NCI-H2227 (cell line): ENCODE measurements around the gene MYADML2.

ENCODE experiments used
- DNase-seq: peaks from one replicate; lab custom pipeline; 2025; ENCODE audit not compliant: unreplicated experiment; lab: John Stamatoyannopoulos, UW

The MYADML2 gene

DNA sequence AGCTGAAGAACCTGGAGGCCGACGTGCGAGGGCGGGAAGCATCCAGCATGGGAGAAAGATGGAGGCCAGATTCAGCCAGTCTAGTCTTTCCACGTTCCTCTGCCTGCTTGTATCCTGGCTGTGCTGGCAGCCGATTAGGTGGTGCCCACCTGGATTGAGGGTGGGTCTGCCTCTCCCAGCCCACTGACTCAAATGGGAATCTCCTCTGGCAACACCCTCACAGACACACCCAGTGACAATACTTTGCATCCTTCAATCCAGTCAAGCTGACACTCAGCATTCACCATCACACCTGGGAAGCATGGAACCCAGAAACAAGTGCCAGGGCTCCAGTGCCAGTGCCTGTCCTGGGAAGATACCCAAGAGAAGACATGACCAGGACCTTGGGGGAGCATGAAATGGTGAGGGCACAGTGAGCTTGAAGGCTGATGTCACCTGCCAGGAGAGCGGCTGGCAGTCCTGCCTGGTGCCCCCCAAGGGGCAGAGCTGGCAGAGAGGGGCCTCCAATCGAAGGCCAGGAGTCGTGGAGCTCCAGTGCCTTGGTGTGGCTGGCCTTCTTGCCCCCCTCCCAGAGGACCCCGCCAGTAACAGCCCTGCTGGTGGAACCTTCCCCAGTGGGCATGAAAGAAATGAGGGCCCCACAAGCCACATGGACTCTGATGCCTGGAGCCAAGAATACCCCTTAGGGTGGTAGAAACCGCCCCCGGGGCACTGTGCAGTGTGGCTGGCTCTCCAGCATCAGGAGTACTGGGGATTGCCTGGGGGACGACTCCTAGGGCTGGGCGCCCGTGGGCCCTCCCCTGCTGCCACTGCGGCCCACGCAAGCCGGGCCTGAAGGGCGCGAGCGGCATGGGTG is 45.6 kb downstream of the MYADML2 start:
- DNase-seq = no peak

DNA sequence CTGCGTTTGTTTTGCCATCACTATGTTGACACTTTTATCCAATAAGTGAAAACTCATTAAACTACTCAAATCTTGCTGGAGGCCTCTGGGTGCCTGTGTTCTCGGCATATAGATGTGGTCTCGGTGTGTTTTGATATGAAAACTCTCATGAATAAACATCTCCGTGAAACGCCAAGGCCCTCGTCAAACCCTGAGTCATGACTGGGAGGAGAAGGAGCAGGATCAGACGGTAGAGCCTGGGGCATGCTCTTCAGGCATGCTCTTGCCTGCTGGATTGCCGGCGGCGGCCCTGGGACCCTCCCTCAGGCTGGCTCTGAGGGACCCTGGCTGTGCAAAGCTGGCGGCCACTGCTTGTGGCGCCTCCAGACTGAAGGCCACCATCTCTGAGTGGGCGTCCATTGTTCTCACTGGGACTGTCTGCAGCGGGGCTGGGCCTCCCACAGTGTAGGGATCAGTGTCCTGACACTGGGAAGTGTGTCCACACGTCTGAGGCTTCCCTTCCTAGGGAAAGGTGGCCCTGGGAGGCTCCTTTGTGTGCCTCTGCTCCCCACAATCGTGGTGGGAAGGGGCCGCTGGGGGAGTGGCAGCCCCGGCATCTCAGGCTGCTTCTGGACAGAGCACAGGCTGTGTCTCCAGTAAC is 46.7 kb downstream of the MYADML2 start:
- DNase-seq = no peak

DNA sequence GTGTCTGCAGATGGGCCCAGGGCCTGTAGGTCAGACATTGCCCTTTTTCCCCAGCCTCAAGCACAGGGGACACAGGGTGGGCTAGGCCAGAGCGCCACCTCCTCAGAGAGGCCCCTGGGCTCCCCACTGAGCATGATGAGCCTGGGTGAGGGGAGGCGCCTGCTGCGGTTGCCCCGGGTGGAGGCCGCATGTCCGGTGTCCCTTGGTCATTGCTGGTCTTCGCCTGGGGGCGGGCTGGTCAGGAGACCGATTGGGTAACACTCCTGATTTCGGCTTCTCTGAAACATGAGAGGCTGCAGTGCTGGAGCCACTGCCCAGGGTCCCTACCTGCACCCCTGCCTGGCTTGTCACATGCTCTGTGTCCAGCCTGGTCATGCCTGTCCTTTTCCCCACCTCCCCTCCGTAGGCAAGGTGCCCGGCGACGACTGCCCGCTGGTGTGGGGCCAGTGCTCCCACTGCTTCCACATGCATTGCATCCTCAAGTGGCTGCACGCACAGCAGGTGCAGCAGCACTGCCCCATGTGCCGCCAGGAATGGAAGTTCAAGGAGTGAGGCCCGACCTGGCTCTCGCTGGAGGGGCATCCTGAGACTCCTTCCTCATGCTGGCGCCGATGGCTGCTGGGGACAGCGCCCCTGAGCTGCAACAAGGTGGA is 47.4 kb downstream of the MYADML2 start:
- DNase-seq = no peak

DNA sequence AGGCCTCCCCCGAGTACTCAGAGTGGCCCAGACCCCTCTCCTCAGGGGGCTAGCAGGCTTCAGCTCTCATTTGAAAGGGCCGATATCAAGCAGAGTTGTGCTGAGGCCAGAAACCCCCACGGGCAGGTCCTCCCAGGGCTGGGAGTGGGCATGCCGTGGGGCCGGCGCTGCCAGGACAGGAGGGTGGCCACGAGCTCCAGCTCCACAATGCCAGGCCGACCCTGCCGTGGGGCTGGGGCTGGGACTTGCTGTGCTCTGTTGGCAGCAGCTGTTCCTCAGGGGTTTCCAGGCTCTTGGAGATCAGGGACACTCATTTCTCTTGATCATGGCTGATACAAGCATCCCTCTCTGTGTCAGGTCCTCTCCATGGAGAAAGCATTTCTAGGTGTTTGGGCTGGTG is 48.1 kb downstream of the MYADML2 start:
- no peak for DNase-seq

DNA sequence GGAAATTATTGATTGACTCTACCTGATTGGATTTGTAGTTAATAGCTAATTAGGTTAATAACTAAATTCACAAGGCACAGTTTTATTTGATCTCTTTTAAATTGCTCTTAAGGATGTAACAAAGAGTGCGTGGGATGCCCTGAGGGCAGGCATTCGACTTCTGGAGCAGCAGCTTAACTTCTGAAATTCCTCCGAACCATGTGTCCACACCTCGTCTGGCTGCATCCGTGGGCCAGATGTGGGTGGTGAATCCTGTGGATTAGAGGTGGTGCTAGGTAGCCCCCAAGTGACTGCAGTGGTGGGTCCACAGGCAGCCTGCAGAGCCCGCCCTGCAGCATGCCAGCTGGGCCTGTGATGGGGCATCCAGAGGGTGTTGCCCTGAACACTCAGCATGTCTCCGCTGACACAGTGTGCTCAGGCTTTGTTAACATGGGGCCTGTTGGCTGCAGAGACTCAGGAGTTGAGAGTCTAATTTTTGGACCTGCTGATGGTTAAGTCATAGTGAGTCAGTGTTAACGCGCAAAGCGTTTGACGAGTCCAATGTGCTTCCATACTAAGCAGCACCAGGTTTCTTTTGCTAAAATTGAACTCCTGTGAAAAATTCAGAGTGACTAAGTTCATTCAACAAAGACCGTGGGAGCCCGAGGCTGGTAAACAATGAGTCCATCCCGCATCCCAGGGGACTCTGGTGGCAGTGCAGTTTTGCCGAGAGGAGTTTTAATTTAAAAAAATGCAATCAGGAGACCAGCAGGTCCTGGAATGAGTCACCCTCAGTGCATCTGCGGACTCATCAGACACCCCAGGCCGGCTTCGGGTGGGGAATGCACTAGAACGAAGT is 48.8 kb downstream of the MYADML2 start:
- DNase-seq = no peak

DNA sequence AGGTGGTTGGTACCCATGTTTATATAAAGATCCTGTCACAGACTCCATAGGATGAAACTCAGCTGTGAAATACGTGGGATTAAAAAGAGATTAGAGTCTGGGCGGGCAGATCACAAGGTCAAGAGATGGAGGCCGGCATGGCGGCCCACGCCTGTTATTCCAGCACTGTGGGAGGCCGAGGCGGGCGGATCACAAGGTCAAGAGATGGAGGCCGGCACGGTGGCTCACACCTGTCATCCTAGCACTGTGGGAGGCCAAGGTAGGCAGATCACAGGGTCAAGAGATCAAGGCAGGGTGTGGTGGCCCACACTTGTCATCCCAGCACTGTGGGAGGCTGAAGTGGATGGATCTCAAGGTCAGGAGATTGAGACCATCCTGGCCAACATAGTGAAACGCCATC is 51.6 kb downstream of the MYADML2 start:
- no peak for DNase-seq

DNA sequence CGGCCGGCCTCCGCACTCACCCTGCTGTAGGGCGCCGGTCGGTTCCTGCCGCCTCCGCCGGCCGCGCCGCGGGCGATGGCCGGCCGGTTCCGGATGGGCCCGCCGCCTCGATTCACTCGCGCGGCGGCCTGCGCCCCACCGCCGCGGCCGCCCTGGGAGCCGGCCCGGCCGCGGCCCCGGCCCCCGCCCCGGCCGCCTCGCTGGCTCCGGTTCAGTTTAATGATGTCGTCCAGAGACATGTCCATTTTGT is 55.8 kb downstream of the MYADML2 start:
- DNase-seq = no peak

DNA sequence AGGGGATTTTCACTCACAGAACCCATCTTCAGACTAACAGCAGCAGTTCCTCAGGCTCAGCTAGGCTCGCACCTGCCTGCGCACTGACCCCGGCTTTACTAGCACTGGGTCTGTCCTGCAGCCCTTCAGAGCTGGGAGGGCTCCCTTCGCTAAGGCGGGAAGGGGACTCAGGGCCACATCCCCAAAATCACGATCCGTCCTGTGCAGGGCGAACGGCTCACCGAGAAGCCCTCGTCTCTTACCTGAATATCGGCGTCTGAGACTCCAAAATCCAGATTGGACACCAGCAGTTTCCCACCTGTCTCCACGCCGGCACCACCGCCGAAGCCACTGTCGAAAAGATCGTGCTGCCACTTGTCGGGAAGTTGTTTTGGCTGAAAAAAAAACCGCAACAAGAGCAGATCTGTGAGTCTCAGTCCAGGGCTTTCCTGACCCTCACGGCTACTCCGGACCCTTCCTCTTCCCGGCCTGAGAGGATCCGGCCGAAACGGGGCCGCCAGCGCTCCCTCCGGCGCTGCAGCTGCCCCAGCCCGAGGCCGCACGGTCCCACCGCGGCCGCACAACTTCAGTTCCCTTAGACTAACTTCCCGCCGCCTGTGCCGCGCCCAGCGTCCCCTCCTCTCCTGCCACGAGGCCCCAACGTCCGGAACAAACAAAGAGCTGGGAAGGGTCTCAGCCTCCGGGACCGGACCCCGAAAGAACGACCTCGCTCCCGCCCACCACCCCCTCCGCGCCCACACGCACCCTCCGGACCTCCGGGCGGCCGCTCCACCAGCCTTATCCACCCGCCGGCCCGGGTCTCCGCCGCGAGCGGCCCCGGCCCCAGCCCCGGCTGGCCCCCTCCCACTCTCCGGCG is 56.4 kb downstream of the MYADML2 start:
- DNase-seq = no peak
